Activated effector memory CD4-positive, alpha-beta T cell treated with anti-CD3 and anti-CD28 coated beads, Interleukin-2, amount 50 U/mL, for 16 hours (primary cell): ENCODE measurements around the gene RUVBL1.

Experiments
- DNase-seq: peaks from one replicate; pipeline ENCODE4 v3.0.0-alpha.2; 2020

The RUVBL1 gene

DNA sequence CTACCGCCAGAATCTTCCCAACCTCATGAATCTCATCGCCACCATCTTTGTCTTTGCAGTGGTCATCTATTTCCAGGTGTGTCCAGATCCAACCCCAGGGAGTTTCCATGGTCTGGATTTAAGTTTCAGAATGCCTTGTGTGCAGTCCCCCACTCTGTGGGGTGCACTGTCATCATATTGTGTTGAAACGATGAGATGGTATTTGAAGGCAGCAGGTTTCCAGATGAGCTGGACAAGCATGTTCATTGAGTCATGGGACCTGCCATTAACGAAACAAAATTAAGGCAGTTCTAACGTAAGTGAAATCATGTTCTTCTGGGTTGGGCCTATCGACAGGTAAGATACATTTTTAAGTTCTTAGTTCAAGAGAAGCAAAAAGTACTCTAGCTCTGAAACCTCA is 58.6 kb downstream of the RUVBL1 start:
- no peak for DNase-seq

DNA sequence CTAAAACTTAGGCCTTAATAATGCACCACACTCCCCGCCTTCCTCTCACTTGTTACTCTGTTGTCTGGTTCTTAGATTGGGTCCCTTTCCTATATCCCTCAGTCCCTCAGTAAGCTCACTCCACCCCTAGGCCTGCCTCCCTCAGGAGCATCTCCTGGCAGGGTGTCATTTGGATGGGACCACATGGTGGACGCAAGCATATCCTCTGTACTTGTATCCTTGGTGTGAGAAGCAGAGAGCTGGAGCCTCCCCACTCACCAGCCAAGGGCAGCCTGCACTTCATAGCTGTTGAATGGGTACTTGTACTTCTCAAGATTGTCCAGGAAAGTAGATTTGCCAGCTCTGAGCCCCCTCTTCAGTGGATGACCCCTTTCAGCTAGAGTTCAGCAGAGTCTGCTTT is 59.7 kb downstream of the RUVBL1 start:
- no peak for DNase-seq

DNA sequence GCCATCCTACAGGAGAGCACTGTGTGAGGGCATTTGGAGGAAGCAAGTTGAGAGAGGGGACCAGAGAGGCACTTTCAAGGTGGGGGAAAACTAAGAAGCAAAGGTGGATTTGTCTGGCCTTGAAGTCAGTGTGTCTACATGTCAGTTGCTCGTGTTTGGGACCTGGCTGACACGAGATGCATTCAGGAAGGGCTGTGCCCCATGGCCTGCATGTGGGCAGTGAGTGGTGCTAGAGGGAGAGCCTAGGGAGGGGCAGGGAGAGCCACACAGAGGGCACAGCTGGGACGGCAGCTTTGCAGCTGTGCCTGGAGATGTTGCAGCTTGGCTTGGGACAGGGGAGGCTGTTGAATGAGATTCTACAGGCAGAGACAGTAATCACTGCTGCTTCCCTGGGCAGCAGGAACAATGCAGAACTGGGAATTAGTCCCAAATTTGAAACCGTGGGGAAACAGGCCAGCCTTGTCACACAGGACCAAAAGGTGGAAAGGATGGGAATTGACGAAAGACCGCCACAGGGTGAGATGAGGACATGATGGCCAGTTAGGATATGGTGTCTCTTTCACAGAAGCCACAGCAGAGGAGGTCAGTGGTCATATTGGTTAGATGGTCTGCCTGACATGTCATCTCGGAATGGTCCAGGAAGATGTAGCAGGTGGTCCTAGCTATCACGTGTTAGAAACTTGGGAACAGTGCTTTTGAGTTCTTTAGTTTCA is 61.4 kb downstream of the RUVBL1 start:
- no peak for DNase-seq

DNA sequence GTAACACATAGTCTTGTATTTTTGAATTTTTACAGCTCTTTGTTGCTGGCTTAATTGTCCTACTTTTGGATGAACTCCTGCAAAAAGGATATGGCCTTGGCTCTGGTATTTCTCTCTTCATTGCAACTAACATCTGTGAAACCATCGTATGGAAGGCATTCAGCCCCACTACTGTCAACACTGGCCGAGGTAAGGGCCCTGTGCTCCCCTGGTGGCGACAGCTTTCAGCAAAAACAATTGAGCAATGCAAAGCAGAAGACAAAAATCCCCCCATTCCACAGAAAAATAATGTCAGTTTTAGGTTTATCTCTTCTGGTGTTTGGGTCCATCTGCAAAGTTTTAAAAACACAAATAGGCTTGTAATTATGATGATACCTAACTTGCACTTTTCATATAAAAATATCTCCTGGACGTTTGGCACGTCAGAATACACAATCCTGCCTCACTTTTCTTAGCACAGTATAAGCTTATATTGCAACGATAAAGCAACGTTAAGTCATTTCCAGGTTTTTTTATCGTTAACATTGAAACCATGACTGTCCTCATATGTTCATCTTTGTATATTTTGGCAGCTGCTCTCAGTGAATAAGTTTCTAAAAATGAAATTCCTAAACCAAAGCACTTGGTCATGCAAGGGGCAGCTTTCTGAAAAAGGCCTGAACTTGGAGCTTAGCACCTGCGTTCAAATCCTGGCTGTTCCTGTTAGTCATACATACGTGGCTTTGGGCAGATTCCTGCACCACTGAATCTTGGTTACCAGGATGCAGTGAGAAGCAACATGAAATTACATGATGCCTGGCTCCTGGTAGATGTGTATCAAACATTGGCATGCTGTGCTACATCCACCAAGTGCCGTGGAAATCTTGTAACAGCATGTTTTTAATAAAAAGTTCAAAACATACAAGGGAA is 62.9 kb downstream of the RUVBL1 start:
- no peak for DNase-seq

DNA sequence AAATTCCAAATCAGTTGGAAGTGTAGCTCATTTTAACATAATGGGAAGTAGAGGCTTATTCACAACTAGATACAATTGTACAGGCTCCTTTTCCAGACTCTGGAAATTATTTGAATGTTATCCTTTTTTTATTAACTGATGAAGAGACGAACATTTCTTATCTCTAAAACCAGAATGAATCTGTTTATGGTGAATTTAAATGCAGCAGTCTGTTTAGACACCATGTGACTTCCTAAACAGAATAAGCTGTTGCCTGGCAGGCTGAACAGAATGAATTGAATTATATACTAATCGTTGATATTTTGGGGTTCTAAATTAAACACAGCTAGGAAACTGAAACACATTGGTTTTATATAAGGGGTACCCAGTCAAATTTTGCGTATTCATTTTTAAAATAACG is 67.4 kb downstream of the RUVBL1 start:
- DNase-seq, result no peak

DNA sequence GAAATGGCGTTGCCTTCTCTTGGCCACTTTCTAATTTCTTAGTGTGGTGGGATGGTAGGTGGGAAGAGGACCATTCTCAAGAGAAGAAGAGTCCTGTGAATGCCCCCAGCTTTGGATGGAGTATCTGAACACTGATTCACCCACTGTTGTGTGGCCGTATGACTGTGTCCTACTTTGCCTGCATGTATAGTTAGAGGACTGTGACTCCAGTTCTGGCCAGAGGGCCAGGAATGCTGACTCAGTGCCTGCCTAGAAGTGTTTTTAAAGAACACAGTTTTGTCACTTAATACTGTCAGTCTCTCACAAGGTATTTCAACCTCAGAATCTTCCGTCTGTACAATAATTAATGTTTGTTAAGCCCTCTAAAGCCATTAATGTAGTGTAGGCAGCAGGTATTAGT is 69.2 kb downstream of the RUVBL1 start:
- no peak for DNase-seq

DNA sequence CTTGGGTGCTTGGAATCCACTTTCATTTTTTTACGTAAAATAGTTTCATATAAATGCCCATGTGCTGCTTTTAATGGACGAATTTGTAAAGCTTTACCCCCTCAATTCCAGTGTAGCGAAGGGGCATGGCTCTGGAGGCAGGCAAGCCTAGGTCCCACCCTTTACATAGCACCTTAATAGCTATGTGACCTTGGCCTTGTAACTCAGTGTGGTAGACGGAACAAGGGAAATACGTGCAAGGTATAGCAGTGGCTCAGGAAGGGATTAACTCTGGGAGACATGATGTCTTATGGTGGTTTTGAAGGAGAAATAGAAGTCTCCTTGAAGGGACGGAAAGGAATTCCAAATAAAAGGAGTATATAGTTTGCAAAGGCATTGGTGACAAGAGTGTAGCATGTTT is 70.0 kb downstream of the RUVBL1 start:
- no peak for DNase-seq

DNA sequence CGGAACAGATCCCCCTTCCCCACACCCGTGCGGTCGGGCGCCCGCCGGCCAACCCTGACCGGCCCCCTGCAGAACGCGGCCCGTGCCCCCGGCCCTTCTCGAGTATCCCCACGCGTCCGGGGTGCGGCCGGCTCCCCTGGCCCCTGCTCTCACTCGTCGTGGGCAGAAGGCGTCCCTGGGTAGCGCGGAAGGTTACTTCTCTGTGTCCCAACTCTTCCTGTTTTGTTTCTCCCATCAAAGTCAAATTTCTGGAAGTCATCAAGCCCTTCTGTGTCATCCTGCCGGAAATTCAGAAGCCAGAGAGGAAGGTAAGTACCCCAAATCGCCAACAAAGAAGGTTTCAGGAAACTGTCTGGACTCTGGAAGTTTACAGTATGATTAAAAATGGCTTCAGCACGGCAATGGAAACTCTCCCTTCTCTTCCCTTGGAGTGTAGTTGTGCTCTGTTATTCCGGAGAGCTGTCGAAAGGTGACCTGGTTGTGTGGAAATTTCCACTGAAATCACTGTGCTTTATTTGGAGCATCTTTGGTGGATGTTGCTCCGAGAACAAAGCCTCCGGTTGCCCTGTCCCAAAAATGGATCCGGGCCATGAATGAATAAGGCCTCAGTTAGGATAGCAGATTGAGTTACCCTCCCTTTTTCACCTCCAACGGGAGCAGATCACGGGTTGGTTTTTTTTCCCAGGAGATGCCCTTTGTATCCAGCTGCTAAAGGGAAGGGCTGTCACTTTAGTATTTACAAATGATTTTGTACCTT is 70.8 kb downstream of the RUVBL1 start:
- DNase-seq, result no peak

DNA sequence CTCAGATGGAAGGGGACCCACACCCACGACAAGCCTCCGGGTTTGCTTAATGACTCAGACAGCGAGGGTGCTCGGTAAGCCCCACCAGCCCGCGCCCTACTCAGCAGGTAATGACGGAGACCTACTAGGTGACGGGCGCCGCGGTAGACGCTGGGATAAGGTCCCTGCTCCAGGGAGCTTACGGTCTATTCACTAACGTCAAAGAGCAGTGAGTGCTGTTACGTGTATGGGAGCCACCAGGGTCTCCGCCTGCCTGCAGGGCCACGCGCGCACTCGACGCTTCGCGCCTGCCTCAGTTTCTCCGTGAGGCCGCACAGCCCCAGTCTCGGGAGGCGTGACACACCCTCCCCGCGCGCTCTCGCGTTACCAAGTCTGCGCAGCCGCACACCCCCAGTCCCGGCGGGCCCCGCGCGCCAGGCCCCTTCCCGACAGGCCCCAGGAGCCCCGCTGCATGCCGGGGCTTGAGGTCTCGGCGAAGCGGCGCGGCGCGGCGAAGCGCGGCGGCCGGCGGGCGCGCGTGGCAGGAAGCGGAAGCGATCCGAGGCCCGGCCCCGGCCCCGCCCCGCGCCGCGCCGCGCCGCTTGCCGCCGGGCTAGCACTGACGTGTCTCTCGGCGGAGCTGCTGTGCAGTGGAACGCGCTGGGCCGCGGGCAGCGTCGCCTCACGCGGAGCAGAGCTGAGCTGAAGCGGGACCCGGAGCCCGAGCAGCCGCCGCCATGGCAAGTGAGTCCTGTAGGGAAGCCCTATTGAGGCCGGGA is 71.6 kb downstream of the RUVBL1 start, which contains the start of gene SEC61A1:
Gene SEC61A1, plus strand, starts transcription at position 601 of the 758 bp plus-strand sequence. Its CDS starts 116 bp downstream, at position 717.
- DNase-seq, result peak; percentile 99

DNA sequence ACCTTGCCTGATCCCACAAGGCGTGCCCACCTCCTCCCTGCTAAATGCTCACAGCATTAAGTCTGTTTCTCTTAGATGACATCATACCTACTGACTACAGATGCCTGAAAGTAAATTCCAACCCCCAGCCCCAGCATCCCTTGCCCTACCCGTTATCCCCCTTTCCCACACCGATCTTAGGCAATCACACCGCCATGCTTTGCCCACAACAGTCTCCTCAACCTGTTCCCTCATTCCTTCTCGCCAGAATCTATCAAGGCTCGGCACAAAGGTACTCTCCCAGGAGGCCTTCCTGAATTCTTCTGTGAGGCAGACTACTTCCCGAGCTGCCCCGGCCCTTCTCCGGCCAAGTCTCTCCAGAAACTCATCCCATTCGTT is 72.2 kb downstream of the RUVBL1 start:
- DNase-seq, result no peak

DNA sequence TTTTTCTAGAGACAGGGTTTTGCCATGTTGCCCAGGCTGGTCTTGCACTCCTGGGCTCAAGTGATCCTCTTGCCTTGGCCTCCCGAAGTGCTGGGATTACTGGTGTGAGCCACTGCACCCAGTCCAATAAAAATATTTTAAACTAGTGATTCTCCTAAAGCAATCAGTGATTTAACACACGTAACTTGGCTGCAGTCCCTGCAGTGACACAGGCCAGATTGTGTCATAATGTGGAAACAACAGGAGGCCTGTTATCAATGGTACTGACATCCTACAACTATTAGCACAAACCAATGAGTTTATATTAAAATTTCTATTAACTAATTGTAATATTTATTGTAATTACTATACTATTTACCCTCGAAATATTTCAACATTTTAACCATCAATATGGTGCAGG is 73.0 kb downstream of the RUVBL1 start:
- DNase-seq, result no peak

DNA sequence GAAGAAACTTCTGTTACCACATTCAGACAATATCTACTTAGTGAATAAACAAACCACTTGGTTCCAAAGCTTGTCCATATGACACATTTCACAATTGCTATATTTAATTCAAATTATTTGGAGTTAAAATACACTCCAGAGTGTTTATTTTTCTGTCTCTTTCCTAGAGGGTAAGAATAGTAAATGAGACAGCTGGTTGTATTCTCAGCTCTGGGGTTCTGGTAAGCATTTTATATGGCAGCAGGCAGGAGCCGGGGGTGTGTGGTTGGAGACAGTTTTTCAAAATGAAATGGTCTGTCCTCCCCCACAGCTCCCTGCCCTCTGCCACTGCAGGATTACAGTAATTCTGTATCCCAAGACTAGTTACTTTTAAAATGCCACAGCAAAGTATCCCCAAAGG is 82.3 kb downstream of the RUVBL1 start:
- DNase-seq, result no peak

DNA sequence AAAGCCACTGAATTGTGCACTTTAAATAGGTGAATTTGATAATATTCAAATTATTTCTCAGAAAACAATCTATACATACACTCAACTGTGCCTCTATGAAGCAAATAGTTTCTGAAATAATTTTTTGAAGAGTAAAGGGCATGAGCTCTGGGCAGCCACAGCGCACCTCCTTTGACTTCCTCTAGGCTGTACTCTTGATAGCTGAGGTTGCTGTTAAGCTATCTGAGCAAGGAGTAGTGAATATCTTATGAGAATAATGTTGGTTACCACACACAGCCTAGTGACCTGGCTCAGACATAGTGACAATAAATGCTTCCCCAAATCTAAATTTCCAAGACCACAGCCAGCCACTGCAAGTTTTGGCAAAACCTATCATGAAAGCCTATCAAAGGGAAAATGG is 83.0 kb downstream of the RUVBL1 start:
- DNase-seq, result no peak

DNA sequence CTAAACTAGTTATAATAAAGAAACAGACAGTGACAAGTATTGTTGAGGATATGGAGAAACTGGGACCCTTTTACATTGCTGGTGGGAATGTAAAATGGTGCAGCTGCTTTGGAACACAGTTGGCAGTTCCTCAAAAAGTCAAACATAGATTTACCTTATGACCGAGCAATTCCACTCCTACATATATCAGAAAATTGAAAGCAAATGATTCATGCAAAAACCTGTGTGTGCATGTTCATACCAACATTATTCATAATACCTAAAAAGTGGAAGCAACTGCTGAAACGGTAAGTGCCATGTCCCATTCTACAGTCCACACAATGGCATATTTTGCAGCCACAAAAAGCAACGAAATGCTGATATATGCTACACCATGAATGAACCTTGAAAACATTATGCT is 83.6 kb downstream of the RUVBL1 start:
- no peak for DNase-seq

DNA sequence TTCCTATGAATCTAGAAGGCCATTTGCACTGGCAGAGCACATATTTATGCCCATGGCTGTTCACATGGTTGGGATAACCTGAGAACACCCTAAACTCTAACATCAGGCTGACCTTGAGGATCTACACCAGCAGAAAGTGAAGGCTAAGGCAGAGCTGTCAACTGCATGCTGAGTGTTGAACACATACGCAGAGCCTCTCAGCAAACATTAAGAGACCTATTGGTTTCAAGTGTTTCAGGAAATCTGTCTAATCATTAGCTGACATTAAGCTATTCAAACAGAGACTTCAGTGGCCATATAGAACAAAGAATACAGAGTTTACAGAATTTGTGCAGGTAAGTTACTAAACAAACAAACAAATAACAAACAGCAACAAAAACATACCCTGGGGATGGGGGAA is 87.5 kb downstream of the RUVBL1 start:
- no peak for DNase-seq

DNA sequence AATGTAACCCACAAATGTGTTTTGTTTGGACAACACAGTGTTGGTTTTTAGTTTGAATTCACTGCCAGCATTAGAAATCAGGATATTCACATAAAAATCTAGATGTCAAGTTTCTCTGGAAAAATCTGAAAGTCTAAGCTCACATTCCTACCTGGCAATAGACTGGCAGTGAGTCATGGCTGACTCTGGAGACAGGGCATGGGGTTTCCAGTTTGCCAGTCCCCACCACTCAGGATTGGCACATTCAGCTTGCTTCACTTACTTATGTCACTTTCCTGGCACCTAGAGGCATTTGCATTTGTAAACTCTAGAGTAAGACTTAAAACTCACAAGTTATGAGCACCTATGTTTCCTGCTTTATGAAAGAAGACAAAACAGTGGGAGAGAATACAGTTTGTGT is 90.5 kb downstream of the RUVBL1 start:
- no peak for DNase-seq
